Sigmoid colon (tissue), 7 donors: Measurements from ENCODE around the gene TSPAN14. TPM values are rescaled to one million over a fixed set of nuclear protein-coding genes. Genes with fewer than 3 reads are reported as not detected.

Experiments used
- DNase-seq: peaks from one replicate; pipeline ENCODE4 v3.0.0-alpha.2; 2019
- H3K27ac ChIP-seq, 4 donors: fragments of 200-600 bp; sonication (generic); one replicate each; pipeline ENCODE4 v1.5.1; 2016 to 2019; ENCODE audit warnings: mild to moderate bottlenecking in 1 of 4
- H3K27me3 ChIP-seq, 3 donors: fragments of 200-600 bp; sonication (generic); one replicate each; pipeline ENCODE4 v1.5.1; 2019; ENCODE audit warnings: mild to moderate bottlenecking in 1 of 3
- H3K36me3 ChIP-seq, 4 donors: fragments of 200-600 bp; sonication (generic); one replicate each; pipeline ENCODE4 v1.5.1; 2016 to 2019
- H3K4me1 ChIP-seq, 4 donors: fragments of 200-600 bp; sonication (generic); one replicate each; pipeline ENCODE4 v1.5.1; 2017 to 2019
- H3K4me3 ChIP-seq, 4 donors: fragments of 200-600 bp; sonication (generic); one replicate each; pipeline ENCODE4 v1.5.1; 2017 to 2019; ENCODE audit warnings: mild to moderate bottlenecking in 2 of 4, moderate library complexity in 1 of 4
- H3K9me3 ChIP-seq, 4 donors: fragments of 200-600 bp in 3 of 4; sonication (generic) in 3 of 4; one replicate each; pipeline versions ENCODE4 v1.5.1 to v1.6.1; 2013 to 2019
- CTCF ChIP-seq, 4 experiments: fragments of 450-650 bp in 3 of 4; fragments of 200-600 bp in 1 of 4; IDR thresholded peaks; one replicate each; pipeline ENCODE4 v1.5.1; 2016 to 2019; ENCODE audit warnings: antibody characterized with exemption in 4 of 4, mild to moderate bottlenecking in 3 of 4, moderate library complexity in 2 of 4
- EP300 ChIP-seq, 4 donors: sonication (generic); formaldehyde crosslinking; IDR thresholded peaks; one replicate each; pipeline ENCODE4 v1.6.1; 2017; ENCODE audit warnings: antibody characterized with exemption in 4 of 4
- POLR2A ChIP-seq, 2 donors: fragments of 450-650 bp; IDR thresholded peaks; one replicate each; pipeline ENCODE4 v1.6.1; 2016; ENCODE audit warnings: antibody characterized with exemption in 2 of 2, mild to moderate bottlenecking in 2 of 2, moderate library complexity in 2 of 2
- POLR2AphosphoS5 ChIP-seq, 4 donors: sonication (generic); formaldehyde crosslinking; IDR thresholded peaks; one replicate each; pipeline ENCODE4 v1.6.1; 2017; ENCODE audit warnings: antibody characterized with exemption in 4 of 4
- WGBS, 2 donors: extraction: QIAGEN DNeasy Blood & Tissue Kit; methylation state at CpG; one replicate each; pipeline ENCODE4 v1.1.7; 2013; 5-methylcytosine and 5-hydroxymethylcytosine counted together
- intact Hi-C: fragments of 100-400 bp; cut with DNase I; formaldehyde crosslinking; loops from one replicate; pipeline ENCODE4 v1.15.1; 2023
- polyA plus RNA-seq, 3 donors: library from polyadenylated mRNA; stranded (reverse); fragments of 200-250 nt; gene quantifications; one replicate each; pipeline ENCODE4 v1.2.3, GENCODE V29; 2013
- total RNA-seq, 4 donors: library from RNA; depleted of rRNA; stranded (reverse); fragments of >200 nt; gene quantifications; one replicate each; pipeline ENCODE4 v1.1.0, GENCODE V29; 2016
- donor health status: healthy with polysubstance abuse.
- donor health status: Bipolar disorder and iron deficiency.
- donor health status: healthy.

Gene TSPAN14
- 10 to 100 TPM; 22.0 to 29.9 (median 23.9) TPM for total RNA-seq
- polyA plus RNA-seq, result 10 to 100 TPM; 12.0 to 67.3 (median 14.1) TPM

GRCh38 chr10:80453842-80454512, at the start of gene TSPAN14:
TSPAN14 (plus strand) TSS chr10:80454310; CDS start chr10:80489234, 34,924 bp downstream.
- no peaks in the 10 kb centered on the region for H3K36me3 ChIP-seq
- H3K27ac ChIP-seq, result peak within 1 kb of the TSS; percentile 96 to 100 (median 98)
- peak; percentile 95 for DNase-seq
- intact Hi-C loops, result loop anchor here (1.0 to 5.0 kb wide), 3 partner anchors 42 to 72 kb away; no protein-coding TSS in a partner anchor
- no peaks in the 10 kb centered on the region for H3K9me3 ChIP-seq
- H3K4me1 ChIP-seq, result peaks cover 0 to 42% (median 36%) of the 10 kb centered on the region in 4 donors
- peak within 1 kb of the TSS; percentile 76 to 97 (median 89) for H3K4me3 ChIP-seq
- no peaks in the 10 kb centered on the region for H3K27me3 ChIP-seq
- no peak for TF ChIP-seq EP300 (IDR thresholded peaks at IDR 0.05)
- TF ChIP-seq CTCF (IDR thresholded peaks at IDR 0.05), result no peak
- no peak for TF ChIP-seq POLR2A (IDR thresholded peaks at IDR 0.05)
- TF ChIP-seq POLR2AphosphoS5 (IDR thresholded peaks at IDR 0.05), result peak; percentile 77 to 79 (median 79)
- WGBS, 2 donors, result 0 to 1% methylated on average over 97 of the region's 97 CpGs

GRCh38 chr10:80405035-80405434, 49.1 kb upstream of the TSPAN14 start:
- no peak overlapping the region for H3K4me3 ChIP-seq
- peaks cover 0 to 21% (median 16%) of the 10 kb centered on the region in 4 donors for H3K4me1 ChIP-seq
- no peaks in the 10 kb centered on the region for H3K9me3 ChIP-seq
- H3K27ac ChIP-seq, result no peak overlapping the region
- TF ChIP-seq POLR2A (IDR thresholded peaks at IDR 0.05) (no peak), POLR2AphosphoS5 (IDR thresholded peaks at IDR 0.05) (no peak), CTCF (IDR thresholded peaks at IDR 0.05) (no peak), EP300 (IDR thresholded peaks at IDR 0.05) (no peak)
- WGBS, 2 donors, result 82 to 84% methylated on average over 1 of the region's 1 CpG
- no peaks in the 10 kb centered on the region for H3K27me3 ChIP-seq
- no peak for DNase-seq
- intact Hi-C loops, result no loop called here
- no peaks in the 10 kb centered on the region for H3K36me3 ChIP-seq

- no peak overlapping the region for H3K27ac ChIP-seq
- no peaks in the 10 kb centered on the region for H3K27me3 ChIP-seq
- no peak overlapping the region for H3K4me3 ChIP-seq
- no peaks in the 10 kb centered on the region for H3K36me3 ChIP-seq
- intact Hi-C loops, result no loop called here
- WGBS, 2 donors, result 74 to 88% methylated on average over 4 of the region's 4 CpGs
- H3K4me1 ChIP-seq, result peaks cover 0 to 27% (median 22%) of the 10 kb centered on the region in 4 donors
- no peaks in the 10 kb centered on the region for H3K9me3 ChIP-seq
- TF ChIP-seq POLR2A (IDR thresholded peaks at IDR 0.05) (no peak), POLR2AphosphoS5 (IDR thresholded peaks at IDR 0.05) (no peak), CTCF (IDR thresholded peaks at IDR 0.05) (no peak), EP300 (IDR thresholded peaks at IDR 0.05) (no peak)
- no peak for DNase-seq
These were observed 48.5 kb upstream of the TSPAN14 start for GRCh38 chr10:80405626-80406025.

- DNase-seq, result no peak
- no peak overlapping the region for H3K27ac ChIP-seq
- intact Hi-C loops, result no loop called here
- H3K4me3 ChIP-seq, result no peak overlapping the region
- H3K9me3 ChIP-seq, result no peaks in the 10 kb centered on the region
- peaks cover 0 to 33% (median 27%) of the 10 kb centered on the region in 4 donors for H3K4me1 ChIP-seq
- 74 to 81% methylated on average over 4 of the region's 4 CpGs for WGBS, 2 donors
- TF ChIP-seq POLR2AphosphoS5 (IDR thresholded peaks at IDR 0.05), result no peak
- TF ChIP-seq POLR2A (IDR thresholded peaks at IDR 0.05), result no peak
- TF ChIP-seq EP300 (IDR thresholded peaks at IDR 0.05), result no peak
- no peak for TF ChIP-seq CTCF (IDR thresholded peaks at IDR 0.05)
- H3K27me3 ChIP-seq, result no peaks in the 10 kb centered on the region
- no peaks in the 10 kb centered on the region for H3K36me3 ChIP-seq
These were observed 47.9 kb upstream of the TSPAN14 start for GRCh38 chr10:80406204-80406603.
